ENCODE results near the gene LDLRAD4.

Gene LDLRAD4

DNA sequence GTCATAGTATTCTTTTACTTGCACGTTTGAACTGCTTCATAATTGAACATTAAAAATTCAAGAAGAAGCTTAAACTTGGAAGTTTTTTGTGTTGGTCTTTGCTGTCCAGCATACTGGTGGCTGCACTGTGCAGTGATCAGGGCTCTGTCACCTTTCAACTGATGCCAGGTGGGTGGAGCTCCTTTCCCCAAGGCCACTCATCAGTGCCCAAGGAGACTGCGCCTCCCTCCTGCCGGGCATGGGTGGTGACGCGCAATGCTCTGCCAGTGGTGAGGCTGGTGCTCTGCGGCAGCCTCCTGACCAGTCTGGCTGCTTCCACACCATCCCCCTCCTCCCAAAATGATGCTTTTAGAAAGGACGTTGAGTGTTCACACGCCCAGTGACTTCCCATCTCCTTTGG is 16.0 kb upstream of the LDLRAD4 start:
- no peak for DNase-seq (ENCODE audit: low spot score)

DNA sequence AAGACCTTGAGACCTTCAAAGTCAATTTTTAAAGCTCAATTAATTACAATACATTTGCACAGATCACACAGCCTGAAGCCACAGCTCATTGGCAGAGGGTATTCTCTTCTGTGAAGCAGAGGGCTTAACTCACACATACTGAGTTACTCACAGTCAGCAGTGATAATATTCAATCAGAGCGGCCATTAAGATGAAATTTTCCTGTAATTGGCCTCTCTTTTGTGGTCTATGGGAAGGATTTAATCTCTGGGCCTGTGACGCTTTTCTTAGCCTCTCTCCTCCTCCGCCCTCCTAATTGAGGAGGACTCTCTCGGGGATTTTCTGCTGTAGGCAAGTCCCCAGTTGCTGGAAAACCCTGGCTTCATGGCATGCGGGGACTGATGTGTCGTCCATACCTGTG is 12.3 kb upstream of the LDLRAD4 start:
- no peak for DNase-seq (ENCODE audit: low spot score)

DNA sequence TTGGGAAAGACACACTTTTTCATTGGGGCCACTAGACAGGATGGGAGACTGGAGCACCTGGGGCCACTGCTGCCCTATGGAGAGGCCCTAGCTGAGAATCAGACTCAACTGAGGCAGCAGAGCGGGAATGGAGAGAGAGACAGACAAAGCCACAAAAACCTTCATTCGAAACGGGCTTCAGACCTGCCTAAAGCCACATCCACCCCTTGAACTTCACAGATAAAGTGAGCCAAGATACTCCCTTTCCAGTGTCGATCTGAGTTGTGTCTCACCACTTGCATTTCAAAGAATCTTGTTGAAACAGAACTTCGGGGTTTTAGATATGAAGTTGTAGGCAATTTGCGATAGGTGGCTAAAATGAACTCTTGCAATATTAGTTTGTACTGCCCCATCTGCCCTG is 11.3 kb upstream of the LDLRAD4 start:
- DNase-seq (ENCODE audit: low spot score): no peak

DNA sequence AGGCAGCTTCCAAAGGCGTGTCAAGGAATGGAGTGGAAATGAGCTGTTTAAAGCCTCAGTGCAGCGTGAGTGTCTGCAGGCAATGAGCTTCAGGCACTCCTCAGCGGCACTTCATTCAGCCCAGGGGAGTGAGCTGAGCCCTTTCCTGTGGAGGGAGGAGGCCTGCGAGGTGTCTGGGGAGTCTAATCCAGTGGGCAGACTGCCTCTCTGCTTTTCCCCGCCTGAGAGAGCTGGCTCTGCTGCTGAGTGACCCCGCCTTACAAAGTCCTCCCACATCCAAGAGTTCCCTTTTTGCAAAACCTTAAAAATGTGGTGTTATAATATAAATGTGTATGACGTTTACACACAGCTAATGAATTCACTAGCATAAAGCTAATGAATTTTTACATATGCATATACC is 7.0 kb upstream of the LDLRAD4 start:
- DNase-seq (ENCODE audit: low spot score): no peak

DNA sequence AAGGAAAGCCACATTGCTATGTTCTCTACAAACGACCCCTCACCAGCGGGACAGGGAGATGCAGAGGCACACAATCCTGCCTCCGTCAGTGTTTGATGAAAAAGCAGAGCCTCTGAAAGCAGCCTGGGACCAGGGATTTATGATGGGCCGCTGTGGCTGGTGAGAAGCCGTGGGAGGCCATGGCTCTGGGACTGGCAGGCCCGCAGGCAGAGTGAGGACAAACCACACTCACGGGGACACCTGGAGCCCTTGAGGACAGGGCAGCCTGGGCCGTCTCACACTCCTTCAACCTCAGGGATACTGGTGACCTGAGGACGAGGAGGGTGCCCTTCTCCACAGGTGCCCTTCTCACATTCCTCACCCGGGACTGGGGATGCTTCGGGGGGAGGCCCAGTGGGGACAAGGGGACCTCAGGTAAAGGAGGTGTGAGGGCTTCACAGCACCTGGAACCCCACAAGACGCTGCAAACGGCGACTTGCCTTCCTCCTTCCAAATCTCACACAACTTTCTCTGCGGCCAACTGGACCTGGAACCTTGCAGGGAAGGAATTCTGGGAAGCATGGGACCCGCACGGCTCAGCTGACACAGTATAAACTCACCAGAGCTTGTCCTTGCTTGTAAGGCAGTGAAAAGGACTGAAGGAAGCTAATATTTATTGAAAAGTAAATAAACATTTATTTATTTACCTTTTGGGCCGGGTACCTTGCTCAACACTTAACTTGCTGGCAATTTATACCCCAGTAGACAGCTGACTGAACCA is 5.3 kb upstream of the LDLRAD4 start:
- no peak for DNase-seq (ENCODE audit: low spot score)

GRCh38 chr18:13214609-13215008 is 4.0 kb upstream of the LDLRAD4 start:
- DNase-seq (ENCODE audit: low spot score): no peak

GRCh38 chr18:13216092-13216582 is 2.4 kb upstream of the LDLRAD4 start:
- peak; percentile 94 for DNase-seq (ENCODE audit: low spot score)

DNA sequence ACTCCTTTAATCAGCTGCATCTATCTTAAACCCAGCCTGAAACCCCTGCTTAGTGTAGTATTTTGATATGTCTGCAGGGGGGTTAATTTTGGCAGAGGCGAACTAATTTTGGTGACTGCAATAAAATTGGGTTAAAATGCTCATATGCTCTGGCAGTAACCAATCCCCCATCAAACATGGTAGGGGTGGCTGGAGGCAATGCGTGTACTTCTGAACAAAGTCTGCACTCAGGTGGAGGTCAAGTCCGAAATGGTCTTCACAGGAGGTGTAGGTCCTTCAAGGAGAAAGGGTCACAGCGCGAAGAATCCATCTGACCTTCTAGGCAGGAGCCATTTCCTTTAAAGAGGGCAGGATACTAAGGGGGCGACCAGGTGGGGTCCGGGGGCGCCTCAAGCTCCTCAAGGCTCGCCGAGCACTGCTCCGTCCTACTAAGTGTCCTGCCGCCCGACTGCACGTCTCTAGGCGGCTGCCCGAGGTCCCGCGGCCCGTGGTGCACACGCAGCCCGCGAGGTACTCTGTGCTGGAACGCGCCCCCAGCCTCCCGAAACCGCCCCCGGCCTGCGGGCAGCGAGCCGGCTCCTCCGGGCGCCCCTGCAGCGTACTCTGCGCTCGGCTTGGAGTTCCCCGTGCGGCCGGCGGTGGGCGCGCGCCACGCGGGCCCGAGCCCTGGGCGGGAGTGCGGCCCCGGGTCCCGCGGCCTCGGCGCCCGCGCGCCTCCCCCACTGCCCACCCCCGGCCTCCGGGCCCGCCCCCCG is 1.7 kb upstream of the LDLRAD4 start:
- no peak for DNase-seq (ENCODE audit: low spot score)

DNA sequence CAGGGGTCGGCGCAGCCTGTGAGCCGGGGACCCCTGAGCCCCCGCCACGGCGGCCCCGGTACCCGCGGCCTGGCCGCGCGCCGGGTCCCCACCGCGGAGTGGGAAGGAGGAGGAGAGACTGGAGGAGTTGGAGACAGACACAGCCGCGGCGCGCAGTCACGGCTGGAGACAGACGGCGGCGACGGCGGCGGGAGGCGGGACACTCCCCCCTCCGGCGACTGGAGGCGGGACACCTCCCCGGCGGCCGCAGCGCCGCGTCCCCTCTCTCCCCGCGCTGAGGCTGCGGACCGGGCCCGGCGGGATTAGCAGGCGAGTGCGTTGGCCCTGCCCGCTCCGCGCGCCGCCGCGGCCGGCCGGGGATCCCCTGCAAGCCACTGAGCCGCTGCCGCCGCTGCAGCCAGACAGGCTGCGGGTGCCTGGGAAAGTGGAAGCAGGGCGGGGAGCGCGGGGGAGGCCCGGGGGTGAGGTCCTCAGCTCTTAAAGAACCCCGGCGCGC is 1.0 kb upstream of the LDLRAD4 start:
- peak; percentile 41 for DNase-seq (ENCODE audit: low spot score)

DNA sequence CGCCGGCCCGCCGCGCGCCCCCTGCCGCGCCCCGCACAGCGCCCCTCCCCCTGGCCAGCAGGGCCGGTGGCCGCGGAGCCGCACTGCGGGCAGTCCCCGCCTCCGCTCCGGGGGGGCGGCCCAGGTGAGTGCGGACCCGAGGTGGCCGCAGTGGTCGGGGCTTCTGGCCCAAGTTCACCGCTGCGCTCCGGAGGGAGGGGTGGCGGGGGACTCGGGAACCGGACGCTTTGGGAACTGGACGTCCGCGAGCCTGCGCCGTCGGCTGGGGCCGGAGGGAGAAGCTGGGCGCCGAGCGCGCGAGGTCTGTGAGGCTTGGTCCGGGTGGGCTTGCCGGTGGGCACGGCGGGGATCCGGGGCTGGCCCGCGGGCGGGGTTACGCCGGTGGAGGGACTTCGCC is 591 bp upstream of the LDLRAD4 start:
- no peak for DNase-seq (ENCODE audit: low spot score)

GRCh38 chr18:13218997-13219396 is 437 bp downstream of the LDLRAD4 start:
- peak; percentile 59 for DNase-seq (ENCODE audit: low spot score)

DNA sequence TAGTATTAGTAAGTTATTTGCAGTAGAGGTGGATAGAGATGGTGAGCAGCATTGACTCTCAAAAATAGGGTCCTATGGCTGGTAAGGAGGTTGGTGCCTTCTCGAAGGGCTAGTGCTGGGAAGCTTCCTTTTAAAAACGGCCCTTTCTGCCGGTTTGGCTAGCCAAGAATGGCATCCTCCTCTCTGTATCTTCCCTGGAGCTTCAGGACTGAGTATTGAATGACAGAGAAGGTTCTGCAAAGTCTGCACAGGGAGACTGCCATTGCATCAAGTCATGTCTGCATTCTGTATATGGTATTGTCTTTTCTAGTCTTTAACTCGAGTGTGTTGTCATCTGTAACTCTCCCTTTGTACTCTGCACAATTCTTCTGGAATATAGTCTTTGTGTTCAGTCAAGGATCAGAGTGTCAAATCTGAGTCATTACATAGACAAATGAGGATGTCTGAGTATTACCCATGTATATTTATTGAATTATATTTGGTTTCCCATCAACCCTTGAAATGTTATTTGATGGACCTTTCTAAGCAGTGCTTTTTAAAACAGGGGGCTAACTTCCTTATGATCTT is 1.1 kb downstream of the LDLRAD4 start:
- DNase-seq (ENCODE audit: low spot score): peak; percentile 65

GRCh38 chr18:13220361-13220991 is 1.9 kb downstream of the LDLRAD4 start:
- DNase-seq (ENCODE audit: low spot score): peak; percentile 63

GRCh38 chr18:13221869-13222855 is 3.6 kb downstream of the LDLRAD4 start:
- peak; percentile 53 for DNase-seq (ENCODE audit: low spot score)

GRCh38 chr18:13222856-13223281 is 4.3 kb downstream of the LDLRAD4 start:
- DNase-seq (ENCODE audit: low spot score): no peak

DNA sequence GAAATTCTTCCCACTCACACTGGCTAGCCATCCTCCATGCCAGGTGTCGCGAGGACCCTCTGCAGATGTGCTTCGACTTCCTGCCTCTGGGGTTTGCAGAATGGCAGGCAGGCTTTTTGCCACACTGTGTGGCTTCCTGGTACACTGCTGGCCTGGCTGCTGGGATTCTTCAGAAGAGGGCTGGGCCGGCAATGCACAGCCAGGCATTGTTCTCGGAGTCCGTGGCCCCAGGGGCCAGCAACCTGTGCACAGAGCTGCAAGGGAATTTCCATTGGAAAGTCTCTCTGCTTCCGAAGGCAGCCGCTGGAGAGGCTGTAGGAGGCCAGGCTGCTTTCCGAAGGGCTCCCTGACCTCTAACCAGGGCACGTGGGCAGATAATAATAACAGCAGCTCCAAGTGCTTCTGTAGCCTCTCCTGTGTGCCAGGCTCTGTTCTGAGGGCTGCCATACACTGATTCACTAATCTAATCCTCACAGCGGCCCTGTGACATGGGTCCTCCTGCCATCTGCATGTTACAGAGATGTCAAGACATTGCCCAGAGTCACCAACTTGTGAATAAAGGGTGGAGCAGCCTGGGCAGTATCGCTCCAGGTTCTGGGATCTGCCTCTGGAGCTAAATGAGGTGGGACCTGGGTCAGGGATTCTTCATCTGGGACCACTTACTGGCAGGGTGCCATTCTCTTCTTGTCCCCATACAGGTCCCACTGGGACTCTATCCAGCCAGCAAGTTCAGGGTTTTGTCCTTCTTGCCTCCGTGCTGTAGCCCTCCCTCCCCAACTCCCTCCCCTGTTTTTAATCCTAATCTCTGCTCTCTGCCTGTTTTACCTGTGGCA is 5.0 kb downstream of the LDLRAD4 start:
- no peak for DNase-seq (ENCODE audit: low spot score)

GRCh38 chr18:13225261-13225660 is 6.7 kb downstream of the LDLRAD4 start:
- DNase-seq (ENCODE audit: low spot score): no peak

- DNase-seq (ENCODE audit: low spot score): no peak
Measured at GRCh38 chr18:13226533-13227144, 8.1 kb downstream of the LDLRAD4 start.

- DNase-seq (ENCODE audit: low spot score): no peak
Measured at GRCh38 chr18:13227910-13228309, 9.3 kb downstream of the LDLRAD4 start.
